Brain microvascular endothelial cell (primary cell): Measurements from ENCODE around the gene TATDN2.

ENCODE experiments used
- DNase-seq: peaks from one replicate; pipeline ENCODE4 v3.0.0-alpha.2; 2020
- H3K27ac ChIP-seq: fragments of 250-450 bp; sonication (Bioruptor Pico); 2 replicates; pipeline ENCODE4 v1.5.1; 2020; ENCODE audit warnings: mild to moderate bottlenecking, moderate library complexity
- H3K27me3 ChIP-seq: fragments of 250-450 bp; sonication (Bioruptor Pico); replicated peaks from 2 replicates; pipeline ENCODE4 v1.5.1; 2020; ENCODE audit warnings: mild to moderate bottlenecking
- H3K36me3 ChIP-seq: fragments of 250-450 bp; sonication (Bioruptor Pico); replicated peaks from 2 replicates; pipeline ENCODE4 v1.5.1; 2020; ENCODE audit warnings: mild to moderate bottlenecking
- H3K4me3 ChIP-seq: 2 replicates; pipeline ENCODE4 v1.5.1; 2011; ENCODE audit warnings: low read depth, mild to moderate bottlenecking, control low read depth, low read length, moderate library complexity
- CTCF ChIP-seq: IDR thresholded peaks from 2 replicates; pipeline ENCODE4 v1.5.1; 2011; ENCODE audit warnings: low read depth, mild to moderate bottlenecking, moderate library complexity, low read length, control low read depth, inconsistent platforms; ENCODE audit errors: missing control alignments
- in situ Hi-C: cut with HindIII; loops from 2 replicates; pipeline ENCODE4 v1.10.0; 2017; ENCODE audit warnings: low sequenced_read_pairs, low pct_ligation_motif_present

TATDN2 gene

DNA sequence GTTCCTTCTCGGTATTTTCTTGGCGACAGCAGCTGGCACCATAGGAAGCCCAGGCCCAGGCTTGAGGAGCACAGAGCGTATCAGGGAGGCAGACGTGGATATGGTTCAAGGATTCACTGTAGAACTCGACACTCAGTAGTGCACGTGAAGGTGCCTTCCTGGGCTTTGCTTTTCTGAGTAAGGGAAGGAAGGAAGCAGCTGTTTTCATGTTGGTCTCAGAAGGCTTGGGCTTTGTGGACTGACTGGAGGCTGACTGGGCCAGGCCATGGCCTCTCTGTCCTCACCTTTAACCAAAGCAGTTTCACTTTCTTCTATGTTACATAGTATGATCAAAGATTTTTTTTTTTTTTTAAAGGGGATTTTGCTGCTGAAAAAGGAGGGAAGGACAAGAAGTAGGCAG, 51.4 kb downstream of the TATDN2 start:
- Histone ChIP-seq H3K4me3 (no peak overlapping the region), H3K27ac (no peak overlapping the region), H3K36me3 (peaks cover 58% of the 10 kb centered on the region), H3K27me3 (no peaks in the 10 kb centered on the region)
- no peak for TF ChIP-seq CTCF
- in situ Hi-C loops: no loop called here
- DNase-seq: no peak

DNA sequence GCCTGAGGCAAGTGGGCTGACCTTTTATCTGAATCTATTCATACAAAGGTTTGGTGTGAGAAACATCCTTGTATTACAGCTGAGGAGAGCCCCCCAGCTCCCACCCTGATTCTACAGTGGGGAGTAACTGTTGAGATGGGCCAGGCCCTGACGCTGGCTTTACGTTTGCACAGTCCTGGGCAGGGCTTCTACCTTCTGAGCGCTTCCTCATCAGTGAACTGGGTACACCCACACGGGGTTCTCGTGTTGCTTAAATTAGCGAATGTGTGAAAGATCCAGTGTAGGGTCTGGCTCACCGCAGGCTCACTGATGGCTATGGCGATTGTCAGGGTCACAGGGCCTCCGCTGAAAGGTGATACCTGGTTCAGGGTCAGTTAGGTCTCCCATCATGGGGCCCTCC, 51.8 kb downstream of the TATDN2 start:
- Histone ChIP-seq H3K36me3 (peaks cover 62% of the 10 kb centered on the region), H3K27ac (no peak overlapping the region), H3K27me3 (no peaks in the 10 kb centered on the region), H3K4me3 (no peak overlapping the region)
- TF ChIP-seq CTCF: no peak
- DNase-seq: no peak
- in situ Hi-C loops: no loop called here

DNA sequence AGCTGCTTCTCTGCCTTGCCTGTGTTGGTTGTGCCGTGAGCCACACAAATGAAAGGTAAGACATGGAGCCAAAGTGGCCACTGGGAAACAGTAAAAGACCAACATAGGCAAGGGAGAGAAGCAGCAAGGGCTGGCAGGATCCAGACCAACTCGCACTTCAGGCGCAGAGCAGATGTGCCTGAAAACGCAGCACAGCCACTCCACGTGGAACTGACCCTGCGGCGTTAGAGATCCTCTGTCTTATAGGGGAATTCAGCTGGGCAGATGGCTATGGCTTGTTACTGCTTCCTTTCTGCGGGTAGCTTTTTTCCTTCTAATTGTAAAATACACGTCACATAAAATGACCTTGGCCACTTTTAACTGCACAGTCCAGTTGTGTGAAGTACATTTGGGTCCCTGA, 54.8 kb downstream of the TATDN2 start:
- in situ Hi-C loops: no loop called here
- TF ChIP-seq CTCF: no peak
- H3K4me3 ChIP-seq: no peak overlapping the region
- H3K27me3 ChIP-seq: no peaks in the 10 kb centered on the region
- DNase-seq: no peak
- H3K36me3 ChIP-seq: peaks cover 82% of the 10 kb centered on the region
- H3K27ac ChIP-seq: no peak overlapping the region

- no peak overlapping the region for H3K27ac ChIP-seq
- no peaks in the 10 kb centered on the region for H3K27me3 ChIP-seq
- no peak overlapping the region for H3K4me3 ChIP-seq
- TF ChIP-seq CTCF: no peak
- peaks cover 86% of the 10 kb centered on the region for H3K36me3 ChIP-seq
- in situ Hi-C loops: no loop called here
- DNase-seq: no peak
Measured at GRCh38 chr3:10303785-10304184, 55.5 kb downstream of the TATDN2 start.

DNA sequence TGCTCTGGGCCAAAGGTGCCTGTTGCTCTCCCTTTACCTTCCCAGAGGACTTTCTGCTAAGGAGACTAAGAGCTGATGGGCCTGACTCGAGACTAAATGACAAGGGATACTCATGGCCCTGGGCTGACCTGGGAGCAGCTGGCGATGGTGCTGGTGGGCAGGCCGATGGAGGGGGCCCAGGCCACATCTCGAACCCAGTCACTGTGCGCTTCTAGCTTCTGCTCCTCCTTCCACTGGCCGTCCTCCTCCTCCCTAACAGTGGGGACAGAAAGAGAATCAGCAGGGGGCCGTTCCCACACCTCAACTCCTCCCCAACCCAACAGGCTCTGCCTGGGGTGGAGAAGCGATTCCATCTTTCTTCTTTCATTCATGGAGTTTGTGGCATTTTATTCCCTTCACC, 56.6 kb downstream of the TATDN2 start:
- no peak for TF ChIP-seq CTCF
- Histone ChIP-seq H3K36me3 (peaks cover 88% of the 10 kb centered on the region), H3K4me3 (no peak overlapping the region), H3K27ac (no peak overlapping the region), H3K27me3 (no peaks in the 10 kb centered on the region)
- in situ Hi-C loops: no loop called here
- DNase-seq: no peak

DNA sequence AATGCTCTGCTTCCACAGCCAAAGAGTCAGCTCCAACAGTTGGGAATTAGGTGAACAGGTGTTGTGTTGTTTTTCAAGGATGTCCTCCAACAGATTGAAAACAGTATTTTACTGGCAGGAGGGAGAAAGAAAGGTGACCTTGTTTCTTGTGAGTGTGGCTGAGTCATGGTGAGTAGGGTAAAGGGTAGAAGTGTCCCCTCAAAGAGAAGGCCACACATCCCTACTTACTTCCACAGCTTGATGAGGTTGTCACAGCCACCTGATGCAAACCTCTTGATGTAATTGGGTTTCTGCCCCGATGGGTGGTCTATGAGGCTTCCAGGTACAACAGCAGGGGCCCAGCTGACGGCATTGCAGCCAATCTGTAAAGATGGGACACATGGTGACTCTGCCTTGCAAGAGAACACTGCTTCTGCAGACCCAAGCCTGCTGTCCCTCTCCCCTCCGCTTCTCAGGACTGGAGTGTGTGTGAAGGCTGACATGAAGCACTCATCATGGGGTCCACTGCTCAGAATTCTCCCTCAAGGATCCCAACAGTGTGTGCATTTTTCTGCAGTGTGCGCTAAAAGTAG, 57.2 kb downstream of the TATDN2 start:
- H3K27ac ChIP-seq: no peak overlapping the region
- no peak overlapping the region for H3K4me3 ChIP-seq
- no peaks in the 10 kb centered on the region for H3K27me3 ChIP-seq
- in situ Hi-C loops: no loop called here
- no peak for DNase-seq
- H3K36me3 ChIP-seq: peaks cover 88% of the 10 kb centered on the region
- TF ChIP-seq CTCF: no peak
